ENCODE results near the gene FGGY.

The FGGY gene

GRCh38 chr1:59422921-59423575 is 126.2 kb downstream of the FGGY start:
- H3K4me3 ChIP-seq = no peak overlapping the region
- H3K9me3 ChIP-seq (replicated peaks in 1 of 11) = no peaks in the 10 kb centered on the region
- no peak overlapping the region for H3K4me2 ChIP-seq
- H3K36me3 ChIP-seq = no peaks in the 10 kb centered on the region
- no peak overlapping the region for H3K27ac ChIP-seq
- no peaks in the 10 kb centered on the region for H3K4me1 ChIP-seq
- H3K27me3 ChIP-seq = no peaks in the 10 kb centered on the region
- TF ChIP-seq Cebpa-rat (IDR thresholded peaks at IDR 0.05) = no peak
- H3K9ac ChIP-seq = no peak overlapping the region
- no peaks in the 10 kb centered on the region for H4K20me1 ChIP-seq

GRCh38 chr1:59427155-59427554 is 130.3 kb downstream of the FGGY start:
- no peaks in the 10 kb centered on the region for H4K20me1 ChIP-seq
- H3K36me3 ChIP-seq = no peaks in the 10 kb centered on the region
- no peak overlapping the region for H3K9ac ChIP-seq
- no peak overlapping the region for H3K4me2 ChIP-seq
- no peak overlapping the region for H3K4me3 ChIP-seq
- no peaks in the 10 kb centered on the region for H3K27me3 ChIP-seq
- H3K9me3 ChIP-seq (replicated peaks in 1 of 11) = no peaks in the 10 kb centered on the region
- H3K4me1 ChIP-seq = peaks cover 0 to 3% (median 0%) of the 10 kb centered on the region in 10 experiments; a peak in 1 of 20 replicates
- TF ChIP-seq Cebpa-rat (IDR thresholded peaks at IDR 0.05) = no peak
- no peak overlapping the region for H3K27ac ChIP-seq

DNA sequence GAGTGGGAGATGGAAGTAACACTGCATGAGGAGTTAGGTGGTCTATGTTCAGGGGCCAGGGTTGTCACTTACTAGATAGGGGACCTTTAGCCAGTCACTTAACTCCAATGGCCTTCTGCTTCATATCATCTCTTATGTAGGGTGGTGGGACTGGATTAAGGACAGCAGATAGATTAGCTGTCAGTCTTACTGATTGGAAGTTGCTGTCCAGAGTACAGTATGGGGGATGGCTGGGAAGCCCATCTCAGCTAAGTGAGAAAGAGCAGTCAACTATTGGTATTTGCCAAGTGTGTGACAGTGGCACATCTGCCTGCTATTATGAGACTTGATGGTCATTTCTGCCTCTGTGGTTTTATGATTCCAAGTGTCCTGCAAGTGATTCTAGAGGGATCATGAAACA is 130.9 kb downstream of the FGGY start:
- Histone ChIP-seq H3K9ac (no peak overlapping the region), H3K9me3 (replicated peaks in 1 of 11) (no peaks in the 10 kb centered on the region), H3K4me3 (no peak overlapping the region)

GRCh38 chr1:59428828-59429227 is 131.9 kb downstream of the FGGY start:
- peaks cover 0 to 11% (median 0%) of the 10 kb centered on the region in 10 experiments; a peak in 3 of 20 replicates for H3K4me1 ChIP-seq
- no peaks in the 10 kb centered on the region for H3K36me3 ChIP-seq
- no peak for TF ChIP-seq Cebpa-rat (IDR thresholded peaks at IDR 0.05)

More for the DNA sequence above, 130.9 kb downstream of the FGGY start:
- H3K27ac ChIP-seq = no peak overlapping the region
- no peaks in the 10 kb centered on the region for H3K36me3 ChIP-seq
- no peaks in the 10 kb centered on the region for H3K27me3 ChIP-seq
- no peaks in the 10 kb centered on the region for H4K20me1 ChIP-seq
- H3K4me1 ChIP-seq = peaks cover 0 to 9% (median 0%) of the 10 kb centered on the region in 10 experiments; a peak in 3 of 20 replicates
- H3K4me2 ChIP-seq = no peak overlapping the region
- TF ChIP-seq Cebpa-rat (IDR thresholded peaks at IDR 0.05) = no peak

DNA sequence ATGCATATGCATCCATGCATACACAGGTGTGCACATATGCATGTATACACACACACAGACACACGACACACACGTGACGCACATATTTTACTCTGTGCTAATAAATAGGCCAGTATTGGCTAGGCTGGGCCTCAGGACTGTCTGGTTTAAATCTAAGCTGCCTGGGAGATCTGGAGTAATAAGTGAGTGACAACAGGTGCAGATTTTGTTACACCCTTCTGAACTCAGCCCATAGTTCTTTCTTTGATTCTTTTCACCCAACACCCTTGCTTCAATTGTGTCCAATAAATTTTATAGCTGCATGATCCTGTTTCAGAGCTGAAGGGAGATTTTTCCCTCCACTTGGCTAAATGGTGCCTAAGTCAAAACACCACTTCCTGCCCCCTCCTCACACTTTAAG is 132.8 kb downstream of the FGGY start:
- H3K4me3 ChIP-seq = no peak overlapping the region

More at GRCh38 chr1:59428828-59429227, 131.9 kb downstream of the FGGY start:
- Histone ChIP-seq H3K9me3 (replicated peaks in 1 of 11) (no peaks in the 10 kb centered on the region), H3K27ac (no peak overlapping the region), H3K27me3 (no peaks in the 10 kb centered on the region), H4K20me1 (no peaks in the 10 kb centered on the region), H3K4me3 (no peak overlapping the region), H3K9ac (no peak overlapping the region), H3K4me2 (no peak overlapping the region)

GRCh38 chr1:59431566-59432294 is 134.8 kb downstream of the FGGY start:
- Histone ChIP-seq H3K4me2 (no peak overlapping the region), H3K9ac (no peak overlapping the region), H3K4me1 (peaks cover 0 to 17% (median 0%) of the 10 kb centered on the region in 10 experiments; a peak in 3 of 20 replicates), H3K4me3 (no peak overlapping the region), H3K36me3 (no peaks in the 10 kb centered on the region), H3K9me3 (replicated peaks in 1 of 11) (no peaks in the 10 kb centered on the region), H3K27me3 (no peaks in the 10 kb centered on the region), H4K20me1 (no peaks in the 10 kb centered on the region), H3K27ac (no peak overlapping the region)
- no peak for TF ChIP-seq Cebpa-rat (IDR thresholded peaks at IDR 0.05)

More for the DNA sequence above, 132.8 kb downstream of the FGGY start:
- Histone ChIP-seq H4K20me1 (no peaks in the 10 kb centered on the region), H3K4me2 (no peak overlapping the region), H3K4me1 (peaks cover 0 to 17% (median 0%) of the 10 kb centered on the region in 10 experiments; a peak in 3 of 20 replicates), H3K9me3 (replicated peaks in 1 of 11) (no peaks in the 10 kb centered on the region), H3K27me3 (no peaks in the 10 kb centered on the region), H3K27ac (no peak overlapping the region), H3K9ac (no peak overlapping the region), H3K36me3 (no peaks in the 10 kb centered on the region)
- no peak for TF ChIP-seq Cebpa-rat (IDR thresholded peaks at IDR 0.05)

GRCh38 chr1:59432531-59433439 is 135.9 kb downstream of the FGGY start:
- Histone ChIP-seq H3K36me3 (no peaks in the 10 kb centered on the region), H3K27ac (no peak overlapping the region), H4K20me1 (no peaks in the 10 kb centered on the region), H3K9me3 (replicated peaks in 1 of 11) (no peaks in the 10 kb centered on the region), H3K27me3 (no peaks in the 10 kb centered on the region), H3K9ac (no peak overlapping the region), H3K4me1 (peaks cover 0 to 17% (median 0%) of the 10 kb centered on the region in 10 experiments; a peak in 3 of 20 replicates), H3K4me3 (no peak overlapping the region), H3K4me2 (peak overlapping the region in 2 of 11 experiments; percentile 21 to 26; a peak in 3 of 22 replicates)
- no peak for TF ChIP-seq Cebpa-rat (IDR thresholded peaks at IDR 0.05)

GRCh38 chr1:59433440-59433813 is 136.5 kb downstream of the FGGY start:
- H3K9me3 ChIP-seq (replicated peaks in 1 of 11) = no peaks in the 10 kb centered on the region
- H3K36me3 ChIP-seq = no peaks in the 10 kb centered on the region
- no peak overlapping the region for H3K9ac ChIP-seq
- no peak overlapping the region for H3K4me2 ChIP-seq
- no peak for TF ChIP-seq Cebpa-rat (IDR thresholded peaks at IDR 0.05)
- peaks cover 0 to 22% (median 0%) of the 10 kb centered on the region in 10 experiments; a peak in 3 of 20 replicates for H3K4me1 ChIP-seq
- no peaks in the 10 kb centered on the region for H3K27me3 ChIP-seq
- no peak overlapping the region for H3K4me3 ChIP-seq
- H3K27ac ChIP-seq = no peak overlapping the region
- no peaks in the 10 kb centered on the region for H4K20me1 ChIP-seq

GRCh38 chr1:59434336-59434735 is 137.4 kb downstream of the FGGY start:
- Histone ChIP-seq H3K27me3 (no peaks in the 10 kb centered on the region), H3K4me2 (0 out of 22 replicates have a peak overlapping the region, but pooled peaks of 2 of the 11 experiments have one; percentile 11 to 26), H3K27ac (no peak overlapping the region), H3K4me3 (no peak overlapping the region), H3K9ac (no peak overlapping the region), H3K9me3 (replicated peaks in 1 of 11) (no peaks in the 10 kb centered on the region), H4K20me1 (no peaks in the 10 kb centered on the region), H3K36me3 (no peaks in the 10 kb centered on the region), H3K4me1 (peaks cover 0 to 23% (median 0%) of the 10 kb centered on the region in 10 experiments; a peak in 3 of 20 replicates)
- TF ChIP-seq Cebpa-rat (IDR thresholded peaks at IDR 0.05) = no peak

Measured in BLaER1 treated with 17β-estradiol and CSF1 and Interleukin-3, amounts not matched to agents 10 nM and 100 nM (cell line).